Measurements from ENCODE around the gene CDR2. TPM values are rescaled to one million over a fixed set of nuclear protein-coding genes. Genes with fewer than 3 reads are reported as not detected.
A peak's percentile ranks its signal among the peaks of the same experiment; 100 is the strongest.

The CDR2 gene
- total and polyA plus RNA-seq, 2 of the 13 experiments (the other 11 are each of a cell fraction or from before 2014, with no cell fraction given), result 59.0 to 78.9 TPM

- TF ChIP-seq KDM5A (IDR thresholded peaks at IDR 0.05; ENCODE audit: borderline replicate concordance, low read length) (no peak), ZSCAN30 (CRISPR knock-in tag; IDR thresholded peaks at IDR 0.05) (no peak), ZNF564 (CRISPR knock-in tag; IDR thresholded peaks at IDR 0.05) (no peak), TRIM24 (CRISPR knock-in tag; IDR thresholded peaks at IDR 0.05) (no peak), ZBTB7A (CRISPR knock-in tag; IDR thresholded peaks at IDR 0.05) (no peak), SNRNP70 (IDR thresholded peaks at IDR 0.05; ENCODE audit: low read depth, low read length) (no peak), ZNF326 (CRISPR knock-in tag; IDR thresholded peaks at IDR 0.05; ENCODE audit: borderline replicate concordance) (no peak), FOXK1 (CRISPR knock-in tag; IDR thresholded peaks at IDR 0.05; ENCODE audit: borderline replicate concordance, low read depth) (no peak), BHLHE40 (IDR thresholded peaks at IDR 0.05; ENCODE audit: low read length) (0 out of 2 replicates have a peak, but pooled peaks have one; percentile 5), AGO1 (IDR thresholded peaks at IDR 0.05; ENCODE audit: low read depth, low read length, poor library complexity, severe bottlenecking) (no peak), ZMYM3 (CRISPR knock-in tag; IDR thresholded peaks at IDR 0.05) (0 out of 2 replicates have a peak, but pooled peaks have one; percentile 25), ZBTB3 (CRISPR knock-in tag; IDR thresholded peaks at IDR 0.05; ENCODE audit: borderline replicate concordance, low read depth) (no peak), ZNF383 (CRISPR knock-in tag; IDR thresholded peaks at IDR 0.05; ENCODE audit: borderline replicate concordance) (no peak), ZNF710 (CRISPR knock-in tag; IDR thresholded peaks at IDR 0.05; ENCODE audit: borderline replicate concordance) (no peak; the same call in 1 of the 2 replicates), ZNF639 (CRISPR knock-in tag; conservative IDR thresholded peaks at IDR 0.05) (no peak), ZNF766 (CRISPR knock-in tag; IDR thresholded peaks at IDR 0.05; ENCODE audit: borderline replicate concordance) (no peak)
- TF ChIP-seq, protein P1, sequence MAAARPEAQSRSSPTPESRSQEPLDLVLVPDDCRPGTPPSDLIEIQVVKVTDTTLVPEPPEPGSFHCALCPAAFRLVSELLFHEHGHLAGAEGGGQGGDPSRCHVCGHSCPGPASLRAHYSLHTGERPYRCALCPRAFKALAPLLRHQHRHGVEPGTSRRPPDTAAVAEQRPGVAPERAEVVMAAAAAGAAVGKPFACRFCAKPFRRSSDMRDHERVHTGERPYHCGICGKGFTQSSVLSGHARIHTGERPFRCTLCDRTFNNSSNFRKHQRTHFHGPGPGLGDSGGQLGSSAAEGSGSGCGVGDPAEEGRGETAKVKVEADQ (CRISPR knock-in tag; IDR thresholded peaks at IDR 0.05; ENCODE audit: borderline replicate concordance), result no peak; the same call in 1 of the 2 replicates
- TF ChIP-seq, protein P2, sequence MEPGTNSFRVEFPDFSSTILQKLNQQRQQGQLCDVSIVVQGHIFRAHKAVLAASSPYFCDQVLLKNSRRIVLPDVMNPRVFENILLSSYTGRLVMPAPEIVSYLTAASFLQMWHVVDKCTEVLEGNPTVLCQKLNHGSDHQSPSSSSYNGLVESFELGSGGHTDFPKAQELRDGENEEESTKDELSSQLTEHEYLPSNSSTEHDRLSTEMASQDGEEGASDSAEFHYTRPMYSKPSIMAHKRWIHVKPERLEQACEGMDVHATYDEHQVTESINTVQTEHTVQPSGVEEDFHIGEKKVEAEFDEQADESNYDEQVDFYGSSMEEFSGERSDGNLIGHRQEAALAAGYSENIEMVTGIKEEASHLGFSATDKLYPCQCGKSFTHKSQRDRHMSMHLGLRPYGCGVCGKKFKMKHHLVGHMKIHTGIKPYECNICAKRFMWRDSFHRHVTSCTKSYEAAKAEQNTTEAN (CRISPR knock-in tag; conservative IDR thresholded peaks at IDR 0.05), result no peak
- TF ChIP-seq, protein P3, sequence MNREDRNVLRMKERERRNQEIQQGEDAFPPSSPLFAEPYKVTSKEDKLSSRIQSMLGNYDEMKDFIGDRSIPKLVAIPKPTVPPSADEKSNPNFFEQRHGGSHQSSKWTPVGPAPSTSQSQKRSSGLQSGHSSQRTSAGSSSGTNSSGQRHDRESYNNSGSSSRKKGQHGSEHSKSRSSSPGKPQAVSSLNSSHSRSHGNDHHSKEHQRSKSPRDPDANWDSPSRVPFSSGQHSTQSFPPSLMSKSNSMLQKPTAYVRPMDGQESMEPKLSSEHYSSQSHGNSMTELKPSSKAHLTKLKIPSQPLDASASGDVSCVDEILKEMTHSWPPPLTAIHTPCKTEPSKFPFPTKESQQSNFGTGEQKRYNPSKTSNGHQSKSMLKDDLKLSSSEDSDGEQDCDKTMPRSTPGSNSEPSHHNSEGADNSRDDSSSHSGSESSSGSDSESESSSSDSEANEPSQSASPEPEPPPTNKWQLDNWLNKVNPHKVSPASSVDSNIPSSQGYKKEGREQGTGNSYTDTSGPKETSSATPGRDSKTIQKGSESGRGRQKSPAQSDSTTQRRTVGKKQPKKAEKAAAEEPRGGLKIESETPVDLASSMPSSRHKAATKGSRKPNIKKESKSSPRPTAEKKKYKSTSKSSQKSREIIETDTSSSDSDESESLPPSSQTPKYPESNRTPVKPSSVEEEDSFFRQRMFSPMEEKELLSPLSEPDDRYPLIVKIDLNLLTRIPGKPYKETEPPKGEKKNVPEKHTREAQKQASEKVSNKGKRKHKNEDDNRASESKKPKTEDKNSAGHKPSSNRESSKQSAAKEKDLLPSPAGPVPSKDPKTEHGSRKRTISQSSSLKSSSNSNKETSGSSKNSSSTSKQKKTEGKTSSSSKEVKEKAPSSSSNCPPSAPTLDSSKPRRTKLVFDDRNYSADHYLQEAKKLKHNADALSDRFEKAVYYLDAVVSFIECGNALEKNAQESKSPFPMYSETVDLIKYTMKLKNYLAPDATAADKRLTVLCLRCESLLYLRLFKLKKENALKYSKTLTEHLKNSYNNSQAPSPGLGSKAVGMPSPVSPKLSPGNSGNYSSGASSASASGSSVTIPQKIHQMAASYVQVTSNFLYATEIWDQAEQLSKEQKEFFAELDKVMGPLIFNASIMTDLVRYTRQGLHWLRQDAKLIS (CRISPR knock-in tag; IDR thresholded peaks at IDR 0.05), result no peak
Measured at GRCh38 chr16:22372882-22373661, 1.3 kb downstream of the CDR2 start (continued).

Data from HepG2 (cell line).